HEK293T (cell line): ENCODE data around the gene TMEM204.

Experiments
- CTCF ChIA-PET: fragments of 350-600 bp; formaldehyde crosslinking; extraction: SDS; loops from one replicate; lab custom pipeline; 2021; ENCODE audit warnings: antibody characterized with exemption, inconsistent platforms; lab: Yijun Ruan, JAX
- POLR2A ChIA-PET: fragments of 350-600 bp; formaldehyde crosslinking; extraction: SDS; loops from one replicate; lab custom pipeline; 2020; ENCODE audit warnings: antibody characterized with exemption, inconsistent platforms; lab: Yijun Ruan, JAX
- DNase-seq: peaks from one replicate; pipeline ENCODE4 v3.0.0; 2012; ENCODE audit warnings: mixed read lengths; ENCODE audit errors: extremely low spot score
- ARNT ChIP-seq: fragments of 450-650 bp; IDR thresholded peaks from 2 replicates; pipeline ENCODE4 v1.6.1; 2017; ENCODE audit warnings: mild to moderate bottlenecking
- BHLHE40 ChIP-seq: fragments of 450-650 bp; IDR thresholded peaks from 2 replicates; pipeline ENCODE4 v1.6.1; 2016; ENCODE audit warnings: mild to moderate bottlenecking, moderate library complexity, borderline replicate concordance
- CTBP1 ChIP-seq: fragments of 450-650 bp; IDR thresholded peaks from 2 replicates; pipeline ENCODE4 v1.6.1; 2016; ENCODE audit warnings: borderline replicate concordance
- ELF4 ChIP-seq: fragments of 450-650 bp; IDR thresholded peaks from 2 replicates; pipeline ENCODE4 v1.6.1; 2017; ENCODE audit warnings: antibody characterized with exemption
- FOXA1 ChIP-seq: fragments of 450-650 bp; IDR thresholded peaks from 2 replicates; pipeline ENCODE4 v1.6.1; 2016; ENCODE audit warnings: mild to moderate bottlenecking
- FOXK2 ChIP-seq: fragments of 450-650 bp; IDR thresholded peaks from 2 replicates; pipeline ENCODE4 v1.6.1; 2016; ENCODE audit warnings: mild to moderate bottlenecking
- FOXM1 ChIP-seq: fragments of 450-650 bp; IDR thresholded peaks from 2 replicates; pipeline ENCODE4 v1.6.1; 2017; ENCODE audit warnings: mild to moderate bottlenecking, borderline replicate concordance
- HDGF ChIP-seq: fragments of 450-650 bp; IDR thresholded peaks from 2 replicates; pipeline ENCODE4 v1.6.1; 2017; ENCODE audit warnings: antibody characterized with exemption, borderline replicate concordance
- L3MBTL2 ChIP-seq: fragments of 450-650 bp; conservative IDR thresholded peaks from 2 replicates; pipeline ENCODE4 v1.6.1; 2016; ENCODE audit warnings: mild to moderate bottlenecking
- LEF1 ChIP-seq: fragments of 450-650 bp; IDR thresholded peaks from 2 replicates; pipeline ENCODE4 v1.6.1; 2017; ENCODE audit warnings: mild to moderate bottlenecking, borderline replicate concordance
- NFRKB ChIP-seq: fragments of 450-650 bp; IDR thresholded peaks from 2 replicates; pipeline ENCODE4 v1.6.1; 2016; ENCODE audit warnings: mild to moderate bottlenecking, moderate library complexity
- PKNOX1 ChIP-seq: fragments of 450-650 bp; IDR thresholded peaks from 2 replicates; pipeline ENCODE4 v1.6.1; 2016
- SP1 ChIP-seq: fragments of 450-650 bp; IDR thresholded peaks from 2 replicates; pipeline ENCODE4 v1.6.1; 2017
- SUZ12 ChIP-seq: fragments of 450-650 bp; IDR thresholded peaks from 2 replicates; pipeline ENCODE4 v1.6.1; 2016; ENCODE audit warnings: mild to moderate bottlenecking
- TARDBP ChIP-seq: fragments of 450-650 bp; IDR thresholded peaks from 2 replicates; pipeline ENCODE4 v1.6.1; 2016
- ZNF384 ChIP-seq: fragments of 450-650 bp; IDR thresholded peaks from 2 replicates; pipeline ENCODE4 v1.6.1; 2016

TMEM204 gene

DNA sequence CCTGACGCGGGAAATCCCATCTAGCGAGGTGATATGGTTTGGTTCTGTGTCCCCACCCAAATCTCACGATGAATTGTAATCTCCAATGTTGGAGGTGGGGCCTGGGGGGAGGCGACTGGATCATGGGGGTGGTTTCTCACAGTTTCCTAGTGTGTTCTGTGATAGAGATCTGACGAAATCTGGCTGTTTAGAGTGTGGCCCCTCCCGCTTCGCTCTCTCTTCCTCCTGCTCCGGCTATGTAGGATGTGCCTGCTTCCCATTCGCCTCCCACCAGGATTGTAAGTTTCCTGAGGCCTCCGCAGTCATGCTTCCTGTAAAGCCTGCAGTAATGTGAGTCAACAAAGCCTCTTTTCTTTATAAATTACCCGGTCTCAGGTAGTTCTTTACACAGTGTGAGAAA lies 46.8 kb downstream of the TMEM204 start:
- CTCF ChIA-PET: no interaction called here
- DNase-seq: no peak
- POLR2A ChIA-PET: no interaction called here
- no peak for TF ChIP-seq PKNOX1
- no peak for TF ChIP-seq LEF1
- TF ChIP-seq FOXK2: no peak
- no peak for TF ChIP-seq L3MBTL2
- no peak for TF ChIP-seq SP1
- no peak for TF ChIP-seq CTBP1
- no peak for TF ChIP-seq ZNF384
- TF ChIP-seq ARNT: no peak
- TF ChIP-seq FOXM1: no peak
- TF ChIP-seq SUZ12: no peak
- no peak for TF ChIP-seq HDGF

DNA sequence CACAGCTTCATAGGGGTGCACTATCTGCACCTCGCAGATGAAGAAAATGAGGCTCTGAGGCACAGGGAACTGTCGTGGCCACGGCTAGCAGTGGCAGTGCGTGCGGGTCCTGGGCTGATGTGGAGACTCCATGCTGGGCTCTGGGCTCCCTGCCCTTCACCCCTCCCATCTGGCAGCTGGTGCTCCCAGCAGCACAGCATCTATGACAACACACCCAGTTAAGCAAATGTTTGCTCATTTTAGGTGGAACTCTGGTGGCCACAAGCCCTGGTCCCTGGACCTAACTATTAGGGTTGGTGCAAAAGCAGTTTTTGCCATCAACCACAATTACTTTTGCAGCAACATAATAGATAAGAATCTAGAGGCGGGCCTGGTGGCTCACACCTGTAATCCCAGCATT lies 47.5 kb downstream of the TMEM204 start:
- POLR2A ChIA-PET: no interaction called here
- no peak for DNase-seq
- no peak for TF ChIP-seq TARDBP
- TF ChIP-seq L3MBTL2: no peak
- no peak for TF ChIP-seq ZNF384
- TF ChIP-seq ARNT: no peak
- no peak for TF ChIP-seq LEF1
- TF ChIP-seq CTBP1: no peak
- TF ChIP-seq PKNOX1: no peak
- no peak for TF ChIP-seq SP1
- TF ChIP-seq NFRKB: no peak
- no peak for TF ChIP-seq FOXK2
- TF ChIP-seq FOXM1: no peak
- no peak for TF ChIP-seq SUZ12
- TF ChIP-seq ELF4: no peak
- TF ChIP-seq HDGF: no peak
- CTCF ChIA-PET: no interaction called here

GRCh38 chr16:1581804-1582203 lies 48.3 kb downstream of the TMEM204 start:
- ChIA-PET POLR2A (no interaction called here), CTCF (no interaction called here)
- TF ChIP-seq L3MBTL2 (no peak), TARDBP (no peak), ARNT (no peak), BHLHE40 (no peak), SUZ12 (no peak), CTBP1 (no peak), FOXM1 (no peak), PKNOX1 (no peak), HDGF (no peak), FOXK2 (no peak), SP1 (no peak), ZNF384 (no peak), NFRKB (no peak), ELF4 (no peak), FOXA1 (no peak), LEF1 (no peak)
- DNase-seq: no peak

- ChIA-PET CTCF (no interaction called here), POLR2A (no interaction called here)
- TF ChIP-seq TARDBP: no peak
- DNase-seq: no peak
Measured at GRCh38 chr16:1583180-1583579, 49.7 kb downstream of the TMEM204 start.

GRCh38 chr16:1584926-1585484 lies 51.5 kb downstream of the TMEM204 start:
- ChIA-PET POLR2A (interaction anchor here (1.1 kb wide), 1 partner anchor 12 kb away, joined by 3 read pairs; no protein-coding TSS in a partner anchor), CTCF (no interaction called here)
- no peak for DNase-seq
- no peak for TF ChIP-seq L3MBTL2
- TF ChIP-seq PKNOX1: no peak
- no peak for TF ChIP-seq FOXM1
- no peak for TF ChIP-seq FOXA1
- no peak for TF ChIP-seq TARDBP
- TF ChIP-seq CTBP1: no peak
- no peak for TF ChIP-seq ARNT
- no peak for TF ChIP-seq ZNF384
- TF ChIP-seq ELF4: no peak
- no peak for TF ChIP-seq NFRKB
- TF ChIP-seq SUZ12: no peak
- TF ChIP-seq HDGF: no peak
- TF ChIP-seq SP1: no peak
- no peak for TF ChIP-seq LEF1
- TF ChIP-seq FOXK2: no peak
- TF ChIP-seq BHLHE40: no peak

DNA sequence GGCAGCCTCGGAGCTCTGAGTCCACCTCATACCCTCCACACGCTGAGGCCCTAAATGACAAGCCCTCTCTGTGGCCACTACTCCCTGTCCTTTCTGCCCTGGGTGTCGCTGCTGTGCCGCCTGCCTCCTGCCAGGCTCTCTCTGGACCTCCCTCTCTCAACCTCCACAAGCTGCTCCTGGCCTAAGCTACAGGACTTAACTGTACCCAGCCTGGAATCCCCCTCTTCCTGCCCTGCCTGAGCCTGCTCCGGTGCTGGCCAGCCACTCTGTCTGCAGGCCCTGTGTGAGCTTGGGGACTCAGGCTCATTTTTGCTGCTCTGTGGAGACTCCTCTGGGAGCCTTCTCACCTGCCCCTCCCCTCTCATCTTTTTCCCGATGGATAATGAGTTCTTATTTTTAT lies 56.9 kb downstream of the TMEM204 start:
- ChIA-PET CTCF (no interaction called here), POLR2A (no interaction called here)

More for the DNA sequence above, 56.9 kb downstream of the TMEM204 start:
- no peak for DNase-seq
- TF ChIP-seq PKNOX1: no peak
- no peak for TF ChIP-seq SP1
- TF ChIP-seq L3MBTL2: no peak
- no peak for TF ChIP-seq HDGF
- no peak for TF ChIP-seq BHLHE40
- no peak for TF ChIP-seq NFRKB
- TF ChIP-seq ARNT: no peak
- no peak for TF ChIP-seq SUZ12
- TF ChIP-seq TARDBP: no peak
- TF ChIP-seq LEF1: no peak
- no peak for TF ChIP-seq FOXK2
- no peak for TF ChIP-seq ZNF384
- TF ChIP-seq CTBP1: no peak
- TF ChIP-seq FOXA1: no peak
